Measurements from ENCODE around the gene RIMS4.

Gene RIMS4

GRCh38 chr20:44707018-44707579, 103.2 kb downstream of the RIMS4 start:
- TF ChIP-seq, protein P1, sequence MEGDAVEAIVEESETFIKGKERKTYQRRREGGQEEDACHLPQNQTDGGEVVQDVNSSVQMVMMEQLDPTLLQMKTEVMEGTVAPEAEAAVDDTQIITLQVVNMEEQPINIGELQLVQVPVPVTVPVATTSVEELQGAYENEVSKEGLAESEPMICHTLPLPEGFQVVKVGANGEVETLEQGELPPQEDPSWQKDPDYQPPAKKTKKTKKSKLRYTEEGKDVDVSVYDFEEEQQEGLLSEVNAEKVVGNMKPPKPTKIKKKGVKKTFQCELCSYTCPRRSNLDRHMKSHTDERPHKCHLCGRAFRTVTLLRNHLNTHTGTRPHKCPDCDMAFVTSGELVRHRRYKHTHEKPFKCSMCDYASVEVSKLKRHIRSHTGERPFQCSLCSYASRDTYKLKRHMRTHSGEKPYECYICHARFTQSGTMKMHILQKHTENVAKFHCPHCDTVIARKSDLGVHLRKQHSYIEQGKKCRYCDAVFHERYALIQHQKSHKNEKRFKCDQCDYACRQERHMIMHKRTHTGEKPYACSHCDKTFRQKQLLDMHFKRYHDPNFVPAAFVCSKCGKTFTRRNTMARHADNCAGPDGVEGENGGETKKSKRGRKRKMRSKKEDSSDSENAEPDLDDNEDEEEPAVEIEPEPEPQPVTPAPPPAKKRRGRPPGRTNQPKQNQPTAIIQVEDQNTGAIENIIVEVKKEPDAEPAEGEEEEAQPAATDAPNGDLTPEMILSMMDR (conservative IDR thresholded peaks at IDR 0.05) = no peak
- H3K27ac ChIP-seq = peak overlapping the region; percentile 60; the same call in 1 of the 2 replicates

DNA sequence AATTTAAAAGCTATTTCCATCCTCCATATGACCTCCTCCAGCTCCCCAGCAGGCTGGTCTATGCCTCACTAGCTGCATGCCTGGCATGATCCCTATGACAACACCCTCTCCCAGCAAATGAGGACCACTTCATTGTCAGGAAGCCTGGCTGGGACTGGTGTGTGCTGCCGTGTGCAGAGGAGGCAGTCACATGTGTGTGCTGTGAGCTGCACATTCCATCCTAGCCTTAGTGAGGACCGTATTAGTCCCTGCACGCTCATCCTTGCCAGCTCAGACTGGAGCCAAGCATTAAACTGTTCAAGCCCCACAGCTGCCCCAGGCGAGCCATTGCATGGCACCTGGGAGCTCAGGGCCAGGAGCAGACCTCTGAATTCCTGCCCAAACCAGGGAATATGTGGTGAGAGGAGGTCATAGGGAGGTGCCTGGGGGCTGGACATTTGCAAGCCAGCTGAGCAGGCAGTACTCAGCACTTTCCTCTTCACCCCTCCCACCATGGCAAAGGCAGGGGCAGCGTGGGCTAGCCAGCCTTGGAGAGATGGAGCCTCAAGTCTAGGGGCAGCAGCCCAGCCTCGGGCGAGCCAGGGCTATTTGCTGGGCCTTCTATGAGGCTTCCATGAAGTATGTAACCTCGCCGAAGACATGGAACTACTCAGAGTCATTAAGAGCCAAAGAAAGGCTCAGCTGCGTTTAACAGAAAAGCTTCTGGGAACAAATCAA, 103.9 kb downstream of the RIMS4 start:
- TF ChIP-seq, protein P1 (conservative IDR thresholded peaks at IDR 0.05) = no peak
- no peak overlapping the region for H3K27ac ChIP-seq

DNA sequence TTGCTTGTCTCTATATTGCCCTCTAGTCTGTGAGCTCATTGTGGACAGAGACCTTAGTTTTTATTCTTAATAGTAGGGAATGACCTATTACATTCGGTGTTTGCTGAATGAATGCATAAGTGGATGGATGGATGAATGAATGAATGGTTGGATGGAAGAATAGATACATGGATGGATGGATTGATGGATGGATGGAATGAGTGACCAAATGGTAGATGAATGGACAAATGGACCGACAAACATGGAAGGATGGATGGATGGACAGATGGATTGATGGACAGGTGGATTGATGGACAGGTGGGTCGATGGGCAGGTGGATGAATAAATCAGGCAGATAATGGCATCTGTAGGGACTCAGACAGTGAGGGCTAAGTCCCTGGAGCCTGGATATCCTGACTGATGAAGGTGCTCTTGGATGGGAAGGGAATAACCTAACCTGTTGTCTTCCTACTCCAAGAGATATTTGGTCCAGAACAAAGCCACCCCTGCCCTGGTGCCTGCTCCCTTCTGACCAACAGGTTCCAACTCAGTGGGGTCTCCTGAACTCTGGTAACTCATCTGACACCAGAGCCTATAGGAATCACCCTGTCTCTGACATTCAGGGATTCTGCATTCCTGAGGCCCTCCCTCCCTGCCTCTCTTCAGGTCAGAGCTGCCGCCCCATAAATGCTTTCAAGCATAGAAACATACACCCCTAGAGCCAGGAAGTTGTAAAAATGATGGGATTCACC, 104.8 kb downstream of the RIMS4 start:
- H3K27ac ChIP-seq = no peak overlapping the region
- TF ChIP-seq, protein P1 (conservative IDR thresholded peaks at IDR 0.05) = no peak

DNA sequence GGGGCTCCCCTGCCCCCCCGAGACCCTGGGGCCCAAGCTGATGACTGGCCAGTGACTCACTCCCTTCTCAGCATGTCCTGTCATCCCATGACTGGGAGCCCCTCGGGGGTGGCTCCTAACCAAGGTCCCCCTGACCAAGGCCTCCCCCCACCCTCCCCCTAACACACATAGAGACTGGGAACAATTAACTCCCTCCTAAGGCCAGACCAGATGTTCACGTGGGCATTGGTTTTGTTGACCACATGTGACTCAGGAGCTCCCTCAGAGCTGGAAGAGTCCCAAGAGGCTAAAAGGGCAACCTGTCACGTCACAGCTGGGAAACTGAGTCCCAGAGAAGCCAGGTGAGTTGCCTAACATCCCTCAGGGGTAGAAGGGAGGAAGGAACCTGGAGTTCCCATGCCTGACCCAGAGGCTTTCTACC, 105.8 kb downstream of the RIMS4 start:
- no peak overlapping the region for H3K27ac ChIP-seq
- TF ChIP-seq, protein P1 (conservative IDR thresholded peaks at IDR 0.05) = no peak

DNA sequence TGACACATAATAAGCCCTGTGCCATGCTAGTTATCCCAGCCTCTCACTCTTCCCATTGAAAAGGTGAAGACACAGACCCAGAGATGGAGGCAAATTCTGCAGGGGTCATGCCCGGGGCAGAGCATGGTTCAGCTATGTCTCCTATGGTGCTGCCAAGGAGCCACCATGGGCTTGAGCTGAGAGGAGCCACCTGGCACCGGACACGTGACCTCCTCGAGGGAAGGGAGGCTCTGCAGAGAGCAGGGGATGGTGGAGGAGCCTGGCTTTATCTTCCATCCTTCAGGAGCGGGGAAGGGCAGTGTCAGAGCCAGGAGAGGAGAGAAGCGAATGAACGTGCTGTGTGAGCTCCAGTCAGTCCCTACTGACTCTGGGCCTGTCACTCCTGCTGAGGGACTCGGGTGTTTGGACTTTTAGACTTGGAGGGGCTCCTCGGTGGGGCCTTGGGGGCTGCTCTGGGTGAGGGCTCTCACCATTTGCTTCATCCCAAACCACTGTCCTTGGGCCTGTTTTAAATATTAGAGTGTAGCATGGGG, 106.3 kb downstream of the RIMS4 start:
- TF ChIP-seq, protein P1 (conservative IDR thresholded peaks at IDR 0.05) = no peak
- H3K27ac ChIP-seq = no peak overlapping the region

GRCh38 chr20:44703183-44703925, 107.0 kb downstream of the RIMS4 start:
- no peak overlapping the region for H3K27ac ChIP-seq

More at GRCh38 chr20:44703183-44703925, 107.0 kb downstream of the RIMS4 start:
- TF ChIP-seq, protein P1 (conservative IDR thresholded peaks at IDR 0.05) = no peak

Measured in VCaP (cell line).